LNCaP clone FGC (cell line): ENCODE data around the gene LGMN.

Experiments
- DNase-seq: peaks from one replicate; pipeline ENCODE4 v3.0.0-alpha.2; 2011; ENCODE audit warnings: low read depth
- H3K4me3 ChIP-seq: 2 replicates; pipeline ENCODE4 v1.5.1; 2011; ENCODE audit warnings: mild to moderate bottlenecking, low read depth, low read length, control low read depth
- TF ChIP-seq, protein P1 (sequence below): IDR thresholded peaks from 2 replicates; pipeline ENCODE4 v1.5.1; 2012; ENCODE audit warnings: mild to moderate bottlenecking; ENCODE audit not compliant: control insufficient read depth, insufficient read depth; ENCODE audit errors: extremely low read depth

Gene LGMN

DNA sequence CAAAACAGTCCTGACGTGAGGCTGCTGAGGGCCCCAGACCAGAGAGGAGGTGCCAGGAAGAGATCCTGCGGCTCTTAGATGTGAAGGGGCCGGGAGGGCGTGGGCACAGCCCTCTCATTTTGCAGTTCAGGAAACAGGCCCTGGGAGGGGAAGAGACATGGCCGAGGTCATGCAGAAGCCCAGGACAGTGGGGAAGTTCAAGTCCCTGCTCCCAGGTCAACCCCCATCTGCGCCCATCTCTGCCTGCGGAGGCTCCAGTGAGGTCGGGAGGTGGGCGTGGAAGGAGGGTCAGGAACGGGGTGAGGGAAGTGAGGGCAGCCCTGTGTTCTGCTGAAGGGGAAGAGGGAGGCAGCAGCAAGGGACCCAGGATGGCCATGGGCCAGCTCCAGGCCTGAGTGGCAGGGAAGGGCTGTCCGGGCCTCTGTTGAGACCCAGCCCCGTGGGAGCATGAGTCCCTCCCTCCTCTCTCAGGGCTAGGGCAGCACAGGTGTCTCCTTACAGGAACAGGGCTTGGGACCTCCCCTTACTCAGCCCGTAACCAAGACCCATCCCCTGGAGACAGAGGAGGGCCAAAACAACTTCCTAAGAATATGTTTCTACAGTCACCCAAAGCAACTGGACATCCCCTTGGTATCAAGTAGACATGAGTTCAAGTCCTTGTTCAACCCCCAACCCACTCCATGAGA is 90.8 kb downstream of the LGMN start:
- no peak overlapping the region for H3K4me3 ChIP-seq
- TF ChIP-seq, protein P1, sequence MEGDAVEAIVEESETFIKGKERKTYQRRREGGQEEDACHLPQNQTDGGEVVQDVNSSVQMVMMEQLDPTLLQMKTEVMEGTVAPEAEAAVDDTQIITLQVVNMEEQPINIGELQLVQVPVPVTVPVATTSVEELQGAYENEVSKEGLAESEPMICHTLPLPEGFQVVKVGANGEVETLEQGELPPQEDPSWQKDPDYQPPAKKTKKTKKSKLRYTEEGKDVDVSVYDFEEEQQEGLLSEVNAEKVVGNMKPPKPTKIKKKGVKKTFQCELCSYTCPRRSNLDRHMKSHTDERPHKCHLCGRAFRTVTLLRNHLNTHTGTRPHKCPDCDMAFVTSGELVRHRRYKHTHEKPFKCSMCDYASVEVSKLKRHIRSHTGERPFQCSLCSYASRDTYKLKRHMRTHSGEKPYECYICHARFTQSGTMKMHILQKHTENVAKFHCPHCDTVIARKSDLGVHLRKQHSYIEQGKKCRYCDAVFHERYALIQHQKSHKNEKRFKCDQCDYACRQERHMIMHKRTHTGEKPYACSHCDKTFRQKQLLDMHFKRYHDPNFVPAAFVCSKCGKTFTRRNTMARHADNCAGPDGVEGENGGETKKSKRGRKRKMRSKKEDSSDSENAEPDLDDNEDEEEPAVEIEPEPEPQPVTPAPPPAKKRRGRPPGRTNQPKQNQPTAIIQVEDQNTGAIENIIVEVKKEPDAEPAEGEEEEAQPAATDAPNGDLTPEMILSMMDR = no peak
- DNase-seq = no peak

DNA sequence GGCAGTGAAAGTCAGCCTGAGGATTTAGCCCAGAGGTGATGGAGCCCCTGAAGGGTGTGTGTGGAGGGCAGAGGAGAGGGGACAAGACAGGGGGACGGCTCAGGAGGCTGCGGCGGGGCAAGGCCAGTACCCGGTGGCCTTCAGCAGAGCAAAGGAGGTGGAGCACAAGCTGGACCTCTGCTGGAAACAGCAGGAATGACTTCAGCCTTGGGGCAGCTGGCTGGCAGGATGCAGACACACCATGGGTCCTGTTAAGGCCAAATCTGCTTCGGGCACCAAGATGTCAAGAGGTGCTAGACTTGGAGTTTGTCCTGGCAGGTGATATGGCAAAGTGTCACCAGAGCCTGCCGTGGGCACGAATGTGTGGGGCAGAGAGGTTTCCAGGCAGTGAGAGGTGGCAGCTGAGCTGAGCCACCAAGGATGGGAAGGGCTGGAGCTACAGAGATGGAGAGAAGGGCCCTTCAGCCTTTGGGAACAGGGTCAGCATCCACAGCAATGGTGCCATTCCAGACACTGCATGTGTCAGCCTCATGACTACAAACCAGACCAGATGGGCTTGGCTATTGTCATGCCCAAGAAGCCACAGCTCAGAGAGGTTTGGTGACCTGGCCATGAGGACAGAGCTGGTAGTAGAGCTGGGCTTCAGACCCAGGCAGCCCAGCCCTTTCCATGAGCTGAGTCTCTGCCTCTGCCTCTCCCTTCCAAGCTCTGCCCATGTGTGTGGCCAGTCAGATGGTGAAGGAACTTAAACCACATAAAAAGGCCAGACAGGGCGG is 91.9 kb downstream of the LGMN start:
- H3K4me3 ChIP-seq = no peak overlapping the region
- DNase-seq = no peak
- TF ChIP-seq, protein P1 = no peak

DNA sequence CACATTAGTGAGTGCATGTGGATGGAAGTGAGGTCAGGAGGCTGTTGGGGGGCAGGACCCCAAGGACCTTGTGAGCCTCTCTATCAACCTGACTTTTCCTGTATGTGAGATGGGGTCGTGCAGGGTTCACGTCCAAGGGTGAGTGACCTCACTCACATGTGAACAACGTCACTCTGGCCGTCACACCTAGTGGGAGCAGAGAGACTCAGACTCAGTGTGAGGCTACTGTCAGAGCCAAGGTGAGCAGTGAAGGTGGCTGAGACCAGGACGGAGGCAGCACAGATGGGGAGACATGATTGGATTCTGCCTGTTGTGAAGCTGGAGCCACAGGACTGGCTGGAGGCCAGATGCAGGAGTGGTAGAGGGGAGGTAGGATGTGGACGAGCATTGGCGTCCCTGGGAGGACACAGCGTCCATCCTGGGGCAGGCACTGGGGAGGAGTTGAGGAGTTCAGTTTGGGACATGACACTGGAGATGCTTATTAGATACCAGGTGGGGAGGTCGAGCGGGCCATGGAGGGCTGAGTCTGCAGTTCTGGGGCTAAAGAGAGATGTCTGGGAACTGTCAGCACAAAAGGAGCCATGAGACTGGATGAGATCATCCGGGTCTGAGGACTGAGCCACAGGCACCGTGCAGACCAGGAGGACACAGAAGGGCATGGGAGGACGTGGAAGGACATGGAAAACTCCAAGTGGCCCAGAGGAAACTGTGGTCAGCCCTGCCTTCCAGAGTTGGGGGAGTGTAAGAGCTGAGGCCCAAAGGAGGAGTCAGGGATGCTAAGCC is 92.8 kb downstream of the LGMN start:
- TF ChIP-seq, protein P1 = no peak
- DNase-seq = no peak
- H3K4me3 ChIP-seq = no peak overlapping the region

DNA sequence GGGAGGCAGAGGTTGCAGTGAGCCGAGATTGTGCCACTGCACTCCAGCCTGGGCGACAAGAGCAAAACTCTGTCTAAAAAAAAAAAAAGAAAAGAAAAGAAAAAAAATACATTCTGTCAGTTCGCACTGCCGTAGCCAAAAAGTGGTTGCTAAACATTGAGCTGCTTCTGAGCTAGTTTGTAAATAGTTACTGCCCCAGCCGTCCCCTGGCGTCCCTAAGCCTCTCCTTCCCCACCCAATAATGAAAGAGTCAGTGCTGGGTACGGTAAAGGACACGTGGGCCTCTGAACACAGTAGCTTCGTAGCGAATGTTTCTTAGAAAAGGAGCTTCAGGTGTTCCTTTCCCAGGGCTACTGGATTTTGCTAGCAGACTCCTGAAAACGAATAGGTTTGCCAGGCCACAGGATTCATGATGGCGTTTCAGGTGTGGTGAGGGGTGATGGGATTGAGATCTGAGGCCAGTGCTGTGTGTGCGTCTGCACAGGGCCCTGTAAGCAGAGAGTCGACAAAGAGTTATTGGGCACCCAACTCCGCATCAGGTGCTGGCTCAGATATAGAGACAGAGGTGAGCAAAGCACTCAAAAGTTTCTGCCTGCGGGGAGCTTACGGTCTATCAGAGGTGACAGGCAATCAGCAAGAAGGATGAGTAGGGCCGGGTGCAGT is 94.1 kb downstream of the LGMN start:
- H3K4me3 ChIP-seq = no peak overlapping the region
- no peak for DNase-seq
- TF ChIP-seq, protein P1 = no peak
